Kidney (tissue), 14 donors: Measurements from ENCODE around the gene YOD1. TPM values are rescaled to one million over a fixed set of nuclear protein-coding genes. Genes with fewer than 3 reads are reported as not detected.

ENCODE experiments used
- DNase-seq, 5 donors: peaks; one replicate each; pipeline ENCODE4 v3.0.0-alpha.2; 2013 to 2020
- FAIRE-seq: peaks from 2 replicates; lab custom pipeline; 2012; peaks lifted over from hg19 to GRCh38; lab: Jason Lieb, UNC
- H3K27ac ChIP-seq, 2 donors: one replicate each; pipeline ENCODE4 v1.7.0; 2013; ENCODE audit warnings: low read depth in 2 of 2, low read length in 2 of 2, inconsistent platforms in 1 of 2
- H3K27me3 ChIP-seq: one replicate; pipeline ENCODE4 v1.7.1; 2013; ENCODE audit warnings: low read length, inconsistent platforms; ENCODE audit not compliant: control insufficient read depth, insufficient read depth
- H3K36me3 ChIP-seq, 3 donors: one replicate each; pipeline versions ENCODE4 v1.7.0 to v1.7.1; 2013; ENCODE audit warnings: low read length in 3 of 3, control low read depth in 1 of 3, inconsistent platforms in 1 of 3; ENCODE audit not compliant: insufficient read depth in 3 of 3, control insufficient read depth in 2 of 3
- H3K4me1 ChIP-seq, 3 donors: one replicate each; pipeline versions ENCODE4 v1.7.0 to v1.7.1; 2013; ENCODE audit warnings: low read length in 3 of 3, inconsistent platforms in 1 of 3, low read depth in 1 of 3; ENCODE audit not compliant: control insufficient read depth in 2 of 3, insufficient read depth in 2 of 3
- H3K4me3 ChIP-seq, 3 donors: one replicate each; pipeline versions ENCODE4 v1.7.0 to v1.8.1; 2013; ENCODE audit warnings: low read length in 3 of 3, control low read depth in 1 of 3, inconsistent platforms in 1 of 3
- H3K9ac ChIP-seq, 3 donors: one replicate each; pipeline versions ENCODE4 v1.7.0 to v1.7.1; 2013; ENCODE audit warnings: low read length in 3 of 3, control low read depth in 1 of 3, inconsistent platforms in 1 of 3
- H3K9me3 ChIP-seq, 3 donors: one replicate each; pipeline versions ENCODE4 v1.7.0 to v1.7.1; 2013; ENCODE audit warnings: low read length in 3 of 3, control low read depth in 1 of 3, inconsistent platforms in 1 of 3; ENCODE audit not compliant: control insufficient read depth in 2 of 3, insufficient read depth in 1 of 3
- intact Hi-C: fragments of 100-400 bp; cut with DNase I; formaldehyde crosslinking; loops from one replicate; pipeline ENCODE4 v1.11.1; 2022
- polyA plus RNA-seq: library from polyadenylated mRNA; stranded (reverse); fragments of 350-450 nt; fragmentation: Illumina TruSeq; extraction: RNeasy Lipid Tissue Mini Kit (QIAGEN cat#74804); gene quantifications from one replicate; pipeline ENCODE4 v1.2.3, GENCODE V29; 2014; ENCODE audit warnings: low read depth, low replicate concordance; ENCODE audit not compliant: insufficient read depth
- total RNA-seq: library from RNA; stranded (reverse); fragmentation: NEBNext Ultra II Directional; extraction: Animal tissue kit (Norgen Biotek cat#: 25700); gene quantifications from one replicate; pipeline ENCODE4 v1.2.1, GENCODE V29; 2021
- TF ChIP-seq, protein P1 (sequence below): IDR thresholded peaks from 3 replicates; pipeline ENCODE4 v1.5.1; 2012; ENCODE audit warnings: mild to moderate bottlenecking, moderate library complexity, borderline replicate concordance; ENCODE audit not compliant: insufficient read depth; ENCODE audit errors: extremely low read depth
- donor health status: control.
- donor health status: control.
- donor health status: control.
- donor health status: control.
- donor health status: control.
- donor health status: DM: yes; HTN: yes; CAD: no.
- donor health status: Normal renal cell carcinoma (clear cell type).

YOD1 gene
- total and polyA plus RNA-seq, 2 donors from 2014 or later = 2.7 to 6.2 TPM

DNA sequence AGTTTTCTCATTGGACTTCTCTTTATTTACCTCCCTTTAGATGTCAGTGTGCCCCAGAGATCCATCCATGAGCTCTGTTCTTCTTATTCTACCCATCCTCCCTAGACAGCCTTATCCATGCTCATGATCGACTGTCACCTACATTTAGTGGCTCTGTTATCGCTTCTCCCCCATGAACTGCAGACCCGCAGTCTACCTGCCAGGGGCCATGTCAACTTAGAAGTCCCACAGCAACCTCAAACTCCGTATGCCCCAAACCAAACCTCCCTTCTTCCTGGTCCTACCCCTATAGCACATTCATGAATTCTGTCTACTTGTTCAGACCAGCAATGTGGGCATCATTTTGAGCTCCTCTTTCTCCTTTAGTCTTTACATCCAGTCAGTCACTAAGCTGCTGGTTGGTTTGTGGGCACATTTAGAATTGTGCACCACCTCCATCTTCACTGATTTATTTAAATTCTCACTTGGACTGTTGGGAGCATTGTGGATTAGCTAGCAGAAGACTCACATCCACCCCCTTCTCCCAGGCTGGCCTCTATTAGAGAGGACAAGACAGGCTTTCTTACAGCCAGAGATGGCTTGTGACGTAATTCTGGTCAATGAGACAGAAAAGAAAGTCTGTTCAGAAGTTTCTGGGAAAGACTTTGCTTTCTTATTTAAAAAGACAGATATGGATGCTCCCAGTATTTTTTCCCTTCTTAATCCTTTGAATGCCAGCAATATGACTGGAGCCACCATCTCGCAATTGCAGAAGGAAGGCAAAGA lies 37.5 kb downstream of the YOD1 start:
- H3K9ac ChIP-seq = no peak overlapping the region
- no peaks in the 10 kb centered on the region for H3K27me3 ChIP-seq
- FAIRE-seq (no peak), DNase-seq (no peak)
- intact Hi-C loops = no loop called here
- H3K4me1 ChIP-seq = peaks cover 0 to 9% (median 5%) of the 10 kb centered on the region in 3 donors
- H3K9me3 ChIP-seq = no peaks in the 10 kb centered on the region
- H3K4me3 ChIP-seq = no peak overlapping the region
- no peaks in the 10 kb centered on the region for H3K36me3 ChIP-seq
- TF ChIP-seq, protein P1, sequence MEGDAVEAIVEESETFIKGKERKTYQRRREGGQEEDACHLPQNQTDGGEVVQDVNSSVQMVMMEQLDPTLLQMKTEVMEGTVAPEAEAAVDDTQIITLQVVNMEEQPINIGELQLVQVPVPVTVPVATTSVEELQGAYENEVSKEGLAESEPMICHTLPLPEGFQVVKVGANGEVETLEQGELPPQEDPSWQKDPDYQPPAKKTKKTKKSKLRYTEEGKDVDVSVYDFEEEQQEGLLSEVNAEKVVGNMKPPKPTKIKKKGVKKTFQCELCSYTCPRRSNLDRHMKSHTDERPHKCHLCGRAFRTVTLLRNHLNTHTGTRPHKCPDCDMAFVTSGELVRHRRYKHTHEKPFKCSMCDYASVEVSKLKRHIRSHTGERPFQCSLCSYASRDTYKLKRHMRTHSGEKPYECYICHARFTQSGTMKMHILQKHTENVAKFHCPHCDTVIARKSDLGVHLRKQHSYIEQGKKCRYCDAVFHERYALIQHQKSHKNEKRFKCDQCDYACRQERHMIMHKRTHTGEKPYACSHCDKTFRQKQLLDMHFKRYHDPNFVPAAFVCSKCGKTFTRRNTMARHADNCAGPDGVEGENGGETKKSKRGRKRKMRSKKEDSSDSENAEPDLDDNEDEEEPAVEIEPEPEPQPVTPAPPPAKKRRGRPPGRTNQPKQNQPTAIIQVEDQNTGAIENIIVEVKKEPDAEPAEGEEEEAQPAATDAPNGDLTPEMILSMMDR = no peak
- H3K27ac ChIP-seq = no peak overlapping the region

DNA sequence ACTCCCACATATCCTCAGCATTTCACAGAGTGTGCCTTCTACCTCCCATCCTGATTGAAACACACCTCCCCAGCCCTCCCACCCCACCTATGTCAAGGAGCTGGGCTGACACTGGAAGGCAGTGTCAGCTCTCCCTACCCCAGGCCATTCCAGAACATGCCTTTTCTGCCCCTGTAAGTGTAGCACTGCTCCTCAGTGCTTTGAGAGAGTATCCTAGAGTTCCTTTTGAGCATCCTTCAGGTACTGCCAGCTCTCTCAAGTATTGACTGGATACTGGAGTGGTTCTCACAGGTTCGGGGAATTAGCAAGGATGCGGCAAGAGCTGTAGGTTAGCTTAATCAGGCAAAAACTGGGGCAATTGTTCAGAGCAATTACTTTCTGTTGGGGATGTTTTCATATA lies 40.3 kb downstream of the YOD1 start:
- DNase-seq = no peak
- peaks cover 0 to 20% (median 6%) of the 10 kb centered on the region in 3 donors for H3K4me1 ChIP-seq
- no peak overlapping the region for H3K4me3 ChIP-seq
- H3K27me3 ChIP-seq = no peaks in the 10 kb centered on the region
- no peak overlapping the region for H3K27ac ChIP-seq
- FAIRE-seq = no peak
- no peak overlapping the region for H3K9ac ChIP-seq
- intact Hi-C loops = no loop called here
- no peaks in the 10 kb centered on the region for H3K36me3 ChIP-seq
- TF ChIP-seq, protein P1 = no peak
- no peaks in the 10 kb centered on the region for H3K9me3 ChIP-seq

GRCh38 chr1:207009945-207010344 lies 41.1 kb downstream of the YOD1 start:
- intact Hi-C loops = no loop called here
- TF ChIP-seq, protein P1 = no peak
- DNase-seq = no peak
- no peaks in the 10 kb centered on the region for H3K9me3 ChIP-seq
- H3K27me3 ChIP-seq = no peaks in the 10 kb centered on the region
- H3K27ac ChIP-seq = no peak overlapping the region
- H3K4me3 ChIP-seq = no peak overlapping the region
- no peaks in the 10 kb centered on the region for H3K36me3 ChIP-seq
- peaks cover 0 to 23% (median 13%) of the 10 kb centered on the region in 3 donors for H3K4me1 ChIP-seq
- no peak overlapping the region for H3K9ac ChIP-seq
- FAIRE-seq = no peak
